ENCODE measurements around the gene PRSS2.

GRCh38 chr7:142813226-142813625 is 42.5 kb downstream of the PRSS2 start:
- no peak for TF ChIP-seq POLR2A (IDR thresholded peaks at IDR 0.05; ENCODE audit: low read depth)
- no peak for TF ChIP-seq CTCF (IDR thresholded peaks at IDR 0.05)
- no peak for TF ChIP-seq POLR2AphosphoS5 (IDR thresholded peaks at IDR 0.05)
- TF ChIP-seq EP300 (IDR thresholded peaks at IDR 0.05) = no peak
